IMR-90 (cell line): ENCODE results near the gene COPZ2. TPM values are rescaled to one million over a fixed set of nuclear protein-coding genes. Genes with fewer than 3 reads are reported as not detected.

Experiments used
- ATAC-seq: fragments of 200-7000 bp; cut with Tn5 transposase; 2 replicates; pipeline ENCODE4 v1.9.1; 2020; ENCODE audit warnings: low read depth, mild to moderate bottlenecking, moderate library complexity
- BruUV-seq: library from RNA; stranded (reverse); fragments of 400-500 nt; replicated peaks from 2 replicates; lab custom pipeline; 2021; lab: Mats Ljungman, UMichigan
- CTCF ChIA-PET: fragments of 300-600 bp; formaldehyde crosslinking; extraction: SDS; loops from one replicate; lab custom pipeline; 2021; ENCODE audit warnings: antibody characterized with exemption; lab: Yijun Ruan, JAX
- POLR2A ChIA-PET: fragments of 300-600 bp; sonication (Branson Sonifier 250); formaldehyde crosslinking; loops from one replicate; lab custom pipeline; 2022; ENCODE audit warnings: antibody characterized with exemption; ENCODE audit not compliant: unreplicated experiment; lab: Charles Lee
- DNase-seq: peaks from one replicate; pipeline ENCODE4 v3.0.0; 2013
- H2AFZ ChIP-seq: replicated peaks from 2 replicates; pipeline ENCODE3; 2013; ENCODE audit warnings: low read length, mild to moderate bottlenecking; ENCODE audit not compliant: poor library complexity
- H2AK5ac ChIP-seq: 2 replicates; pipeline ENCODE4 v1.6.1; 2013; ENCODE audit warnings: low read depth, low read length, inconsistent platforms
- H2AK9ac ChIP-seq: replicated peaks from 2 replicates; pipeline ENCODE3; 2013; ENCODE audit warnings: mild to moderate bottlenecking, low read depth, low read length, moderate library complexity; ENCODE audit not compliant: poor library complexity
- H2BK120ac ChIP-seq: 2 replicates; pipeline ENCODE4 v1.6.1; 2013; ENCODE audit warnings: low read depth, low read length, inconsistent platforms
- H2BK15ac ChIP-seq: 3 replicates; pipeline ENCODE4 v1.6.1; 2013; ENCODE audit warnings: low read depth, low read length, inconsistent platforms
- H2BK20ac ChIP-seq: 2 replicates; pipeline ENCODE4 v1.6.1; 2013; ENCODE audit warnings: low read depth, mild to moderate bottlenecking, inconsistent platforms, low read length, moderate library complexity
- H2BK5ac ChIP-seq: 2 replicates; pipeline ENCODE4 v1.6.1; 2013; ENCODE audit warnings: mild to moderate bottlenecking, low read depth, low read length, inconsistent platforms; ENCODE audit not compliant: poor library complexity, severe bottlenecking
- H3K14ac ChIP-seq: replicated peaks from 2 replicates; pipeline ENCODE4 v1.6.1; 2013; ENCODE audit warnings: low read depth, low read length, inconsistent platforms
- H3K18ac ChIP-seq: 2 replicates; pipeline ENCODE4 v1.6.1; 2013; ENCODE audit warnings: low read depth, low read length, control low read depth
- H3K23ac ChIP-seq: 2 replicates; pipeline ENCODE4 v1.6.1; 2013; ENCODE audit warnings: low read depth, low read length, inconsistent platforms
- H3K27ac ChIP-seq: 2 replicates; pipeline ENCODE4 v1.5.1; 2013; ENCODE audit warnings: mild to moderate bottlenecking, control low read depth, low read length; ENCODE audit not compliant: insufficient read depth
- H3K27me3 ChIP-seq: 2 replicates; pipeline ENCODE4 v1.6.1; 2013; ENCODE audit warnings: low read length; ENCODE audit not compliant: control insufficient read depth, insufficient read depth
- H3K36me3 ChIP-seq: 2 replicates; pipeline ENCODE4 v1.6.1; 2013; ENCODE audit warnings: low read length, mixed read lengths; ENCODE audit not compliant: control insufficient read depth, insufficient read depth
- H3K4ac ChIP-seq: 2 replicates; pipeline ENCODE4 v1.6.1; 2013; ENCODE audit warnings: low read depth, low read length, inconsistent platforms
- H3K4me1 ChIP-seq: 2 replicates; pipeline ENCODE4 v1.6.1; 2013; ENCODE audit warnings: low read length, mixed read lengths; ENCODE audit not compliant: control insufficient read depth, insufficient read depth
- H3K4me2 ChIP-seq: 2 replicates; pipeline ENCODE4 v1.6.1; 2013; ENCODE audit warnings: low read depth, mild to moderate bottlenecking, control low read depth, low read length, moderate library complexity
- H3K4me3 ChIP-seq: 2 replicates; pipeline ENCODE4 v1.5.1; 2013; ENCODE audit warnings: low read depth, mild to moderate bottlenecking, control low read depth, low read length, moderate library complexity; ENCODE audit not compliant: insufficient read depth
- H3K56ac ChIP-seq: 2 replicates; pipeline ENCODE4 v1.6.1; 2013; ENCODE audit warnings: low read length, inconsistent platforms; ENCODE audit not compliant: insufficient read depth; ENCODE audit errors: extremely low read depth
- H3K79me1 ChIP-seq, 2 experiments: 2 replicates each; pipeline ENCODE4 v1.6.1; 2013; ENCODE audit warnings: low read length in 2 of 2, inconsistent platforms in 1 of 2, low read depth in 1 of 2
- H3K9ac ChIP-seq: 2 replicates; pipeline ENCODE4 v1.6.1; 2013; ENCODE audit warnings: low read depth, low read length, control low read depth
- H3K9me1 ChIP-seq: 2 replicates; pipeline ENCODE4 v1.6.1; 2013; ENCODE audit warnings: low read length, inconsistent platforms; ENCODE audit not compliant: insufficient read depth
- H3K9me3 ChIP-seq: 2 replicates; pipeline ENCODE4 v1.6.1; 2013; ENCODE audit warnings: low read length; ENCODE audit not compliant: control insufficient read depth, insufficient read depth
- H4K20me1 ChIP-seq: 2 replicates; pipeline ENCODE4 v1.6.1; 2013; ENCODE audit warnings: low read length, inconsistent platforms; ENCODE audit not compliant: insufficient read depth
- H4K5ac ChIP-seq: 2 replicates; pipeline ENCODE4 v1.6.1; 2013; ENCODE audit warnings: mild to moderate bottlenecking, low read depth, low read length, control low read depth
- H4K8ac ChIP-seq, 2 experiments: 2 replicates each; pipeline ENCODE4 v1.6.1; 2013; ENCODE audit warnings: low read depth in 2 of 2, low read length in 2 of 2, control low read depth in 1 of 2, inconsistent platforms in 1 of 2
- H4K91ac ChIP-seq: 2 replicates; pipeline ENCODE4 v1.6.1; 2013; ENCODE audit warnings: low read depth, low read length, inconsistent platforms; ENCODE audit not compliant: insufficient read depth
- BHLHE40 ChIP-seq: fragments of 150-350 bp; IDR thresholded peaks from 2 replicates; pipeline ENCODE4 v1.6.1; 2016; ENCODE audit warnings: mild to moderate bottlenecking, low read depth, low read length
- CEBPB ChIP-seq: IDR thresholded peaks from 2 replicates; pipeline ENCODE4 v1.6.1; 2012; ENCODE audit warnings: low read depth, low read length, improper control_type of control experiment
- CHD1 ChIP-seq: IDR thresholded peaks from 2 replicates; pipeline ENCODE4 v1.6.1; 2012; ENCODE audit warnings: low read depth, low read length, improper control_type of control experiment
- ELK1 ChIP-seq: fragments of 150-350 bp; IDR thresholded peaks from 2 replicates; pipeline ENCODE4 v1.6.1; 2016; ENCODE audit warnings: low read depth, mild to moderate bottlenecking, low read length, moderate library complexity, borderline replicate concordance
- FOS ChIP-seq: fragments of 150-350 bp; IDR thresholded peaks from 2 replicates; pipeline ENCODE4 v1.6.1; 2016; ENCODE audit warnings: low read depth, low read length
- MAFK ChIP-seq: IDR thresholded peaks from 2 replicates; pipeline ENCODE4 v1.6.1; 2012; ENCODE audit warnings: low read depth, low read length, improper control_type of control experiment
- MAZ ChIP-seq: IDR thresholded peaks from 2 replicates; pipeline ENCODE4 v1.6.1; 2012; ENCODE audit warnings: low read depth, mild to moderate bottlenecking, low read length, improper control_type of control experiment, moderate library complexity, borderline replicate concordance
- MXI1 ChIP-seq: IDR thresholded peaks from 2 replicates; pipeline ENCODE4 v1.6.1; 2012; ENCODE audit warnings: low read depth, mild to moderate bottlenecking, low read length, moderate library complexity, borderline replicate concordance
- NFE2L2 ChIP-seq: fragments of 150-350 bp; IDR thresholded peaks from 2 replicates; pipeline ENCODE4 v1.6.1; 2016; ENCODE audit warnings: low read depth, mild to moderate bottlenecking, low read length
- POLR2A ChIP-seq: IDR thresholded peaks from 2 replicates; pipeline ENCODE4 v1.6.1; 2012; ENCODE audit warnings: mild to moderate bottlenecking, low read depth, low read length
- RAD21 ChIP-seq: IDR thresholded peaks from 2 replicates; pipeline ENCODE4 v1.6.1; 2012; ENCODE audit warnings: low read length, improper control_type of control experiment
- RCOR1 ChIP-seq: IDR thresholded peaks from 2 replicates; pipeline ENCODE4 v1.6.1; 2012; ENCODE audit warnings: mild to moderate bottlenecking, low read length, improper control_type of control experiment; ENCODE audit not compliant: insufficient replicate concordance
- RFX5 ChIP-seq: IDR thresholded peaks from 2 replicates; pipeline ENCODE4 v1.8.0; 2012; ENCODE audit warnings: low read depth, mild to moderate bottlenecking, low read length, moderate library complexity
- SMC3 ChIP-seq: fragments of 150-350 bp; IDR thresholded peaks from 2 replicates; pipeline ENCODE4 v1.6.1; 2016; ENCODE audit warnings: low read depth, mild to moderate bottlenecking, antibody characterized with exemption, low read length, moderate library complexity
- USF2 ChIP-seq: fragments of 150-350 bp; IDR thresholded peaks from 2 replicates; pipeline ENCODE4 v1.6.1; 2017; ENCODE audit warnings: mild to moderate bottlenecking, antibody characterized with exemption, low read length, low read depth
- WGBS, 2 experiments: methylation state at CpG; one replicate each; pipeline versions ENCODE4 v1.1.5 to v1.1.7; 2013; ENCODE audit warnings: missing lambda C conversion rate in 2 of 2; ENCODE audit not compliant: insufficient read length in 1 of 2; ENCODE audit errors: extremely low coverage in 2 of 2; 5-methylcytosine and 5-hydroxymethylcytosine counted together
- dilution Hi-C: fragments of 300-500 bp; cut with HindIII; formaldehyde crosslinking; loops from one replicate; pipeline ENCODE4 v1.14.3; 2018; ENCODE audit warnings: low sequenced_read_pairs; ENCODE audit not compliant: unreplicated experiment
- in situ Hi-C: fragments of 300-500 bp; cut with MboI; formaldehyde crosslinking; loops from 3 replicates; pipeline ENCODE4 v1.14.3; 2019; ENCODE audit warnings: low sequenced_read_pairs, inconsistent platforms, mixed read lengths
- intact Hi-C: fragments of 100-400 bp; cut with micrococcal nuclease; formaldehyde crosslinking; loops from 2 replicates; pipeline ENCODE4 v1.10.0; 2022
- polyA plus RNA-seq, 3 experiments: library from polyadenylated mRNA; depleted of rRNA; stranded (reverse); fragments of >200 nt; gene quantifications; 2 replicates each; pipeline ENCODE4 v1.2.3, GENCODE V29; 2012; ENCODE audit warnings: low replicate concordance in 1 of 3
- total RNA-seq: library from RNA; depleted of rRNA; stranded (reverse); fragments of >200 nt; gene quantifications from 2 replicates; pipeline ENCODE4 v1.2.3, GENCODE V29; 2012

COPZ2 gene
- total and polyA plus RNA-seq, 2 of the 4 experiments (the other 2 are of a cell fraction) = 41.0 to 86.1 TPM

GRCh38 chr17:48002266-48002915 lies 35.2 kb downstream of the COPZ2 start:
- ATAC-seq = peak; percentile 86
- TF ChIP-seq NFE2L2 (peak; percentile 95), RCOR1 (no peak), RAD21 (no peak), FOS (peak; percentile 69), MAFK (peak; percentile 78), CEBPB (peak; percentile 60), CHD1 (no peak), RFX5 (no peak), MXI1 (no peak), SMC3 (no peak), POLR2A (no peak), ELK1 (no peak), USF2 (no peak), MAZ (no peak), BHLHE40 (peak; percentile 32; the same call in 1 of the 2 replicates)

More at GRCh38 chr17:48002266-48002915, 35.2 kb downstream of the COPZ2 start:
- Histone ChIP-seq H4K20me1 (no peaks in the 10 kb centered on the region), H2AK9ac (no peak overlapping the region), H2BK15ac (peak overlapping the region; percentile 95), H3K27me3 (no peaks in the 10 kb centered on the region), H3K9me1 (peaks cover 14% of the 10 kb centered on the region), H4K5ac (peak overlapping the region; percentile 100), H2BK20ac (peak overlapping the region; percentile 99), H2BK120ac (peak overlapping the region; percentile 92), H3K18ac (peak overlapping the region; percentile 100), H2BK5ac (peak overlapping the region; percentile 98), H3K14ac (peak overlapping the region; percentile 93), H2AK5ac (peak overlapping the region; percentile 90), H3K4me3 (no peak overlapping the region), H3K56ac (peak overlapping the region; percentile 84), H2AFZ (peak overlapping the region; percentile 85), H3K36me3 (no peaks in the 10 kb centered on the region), H3K4me1 (peaks cover 14% of the 10 kb centered on the region), H4K8ac (peak overlapping the region; percentile 97 to 99), H3K9me3 (no peaks in the 10 kb centered on the region), H3K27ac (peak overlapping the region; percentile 88), H3K4ac (peak overlapping the region; percentile 97), H3K9ac (peak overlapping the region; percentile 61), H3K4me2 (peak overlapping the region; percentile 64), H3K79me1 (no peaks in the 10 kb centered on the region), H4K91ac (peak overlapping the region; percentile 96), H3K23ac (peak overlapping the region; percentile 98)
- POLR2A ChIA-PET = interaction anchor here (1.3 kb wide), 1 partner anchor 12 kb away, joined by 3 read pairs; no protein-coding TSS in a partner anchor
- in situ Hi-C loops (no loop called here), intact Hi-C loops (no loop called here), dilution Hi-C loops (no loop called here)
- DNase-seq = peak; percentile 87
- no TSS peak for BruUV-seq
- 33% methylated on average over 3 of the region's 4 CpGs; no CpG with 5 or more reads in 1 of the 2 experiments for WGBS, 2 experiments
- CTCF ChIA-PET = interaction anchor here (0.8 to 1.0 kb wide), 2 partner anchors 13 to 31 kb away, joined by 3 to 4 read pairs; partner anchors contain the start of gene CDK5RAP3
